ENCODE results near the gene GPX4. TPM values are rescaled to one million over a fixed set of nuclear protein-coding genes. Genes with fewer than 3 reads are reported as not detected.

Gene GPX4
- total and polyA plus RNA-seq, 2 of the 13 experiments (the other 11 are each of a cell fraction or from before 2014, with no cell fraction given): 535 to 613 TPM

- no peak; the same call in 1 of the 2 replicates for TF ChIP-seq ZNF335 (CRISPR knock-in tag; IDR thresholded peaks at IDR 0.05)
- no peak for TF ChIP-seq PRMT3 (CRISPR knock-in tag; IDR thresholded peaks at IDR 0.05; ENCODE audit: borderline replicate concordance, low read depth)
- peak; percentile 26; the same call in 1 of the 2 replicates for TF ChIP-seq ZFY (CRISPR knock-in tag; IDR thresholded peaks at IDR 0.05)
- TF ChIP-seq ZBTB7B (CRISPR knock-in tag; IDR thresholded peaks at IDR 0.05): no peak
- TF ChIP-seq EHMT2 (IDR thresholded peaks at IDR 0.05; ENCODE audit: borderline replicate concordance, low read depth, low read length): no peak
- TF ChIP-seq EP300 (IDR thresholded peaks at IDR 0.05; ENCODE audit: low read depth in 2 of 2, low read length in 2 of 2): no peak
- TF ChIP-seq EP300 (CRISPR knock-in tag; IDR thresholded peaks at IDR 0.05; ENCODE audit: borderline replicate concordance): no peak
- TF ChIP-seq ZNF691 (CRISPR knock-in tag; IDR thresholded peaks at IDR 0.05; ENCODE audit: borderline replicate concordance, low read depth): no peak
- TF ChIP-seq MAX (IDR thresholded peaks at IDR 0.05): peak; percentile 63
- no peak for TF ChIP-seq JDP2 (CRISPR knock-in tag; IDR thresholded peaks at IDR 0.05; ENCODE audit: borderline replicate concordance)
- no peak for TF ChIP-seq GATAD2A (CRISPR knock-in tag; IDR thresholded peaks at IDR 0.05)
- TF ChIP-seq ZNF3 (CRISPR knock-in tag; IDR thresholded peaks at IDR 0.05): no peak
- no peak for TF ChIP-seq ZNF777 (CRISPR knock-in tag; IDR thresholded peaks at IDR 0.05)
- no peak for TF ChIP-seq ZBTB1 (CRISPR knock-in tag; IDR thresholded peaks at IDR 0.05; ENCODE audit: borderline replicate concordance)
- no peak for TF ChIP-seq KLF15 (CRISPR knock-in tag; IDR thresholded peaks at IDR 0.05; ENCODE audit: borderline replicate concordance)
- TF ChIP-seq WIZ (CRISPR knock-in tag; IDR thresholded peaks at IDR 0.05): no peak; the same call in 1 of the 2 replicates
- no peak for TF ChIP-seq THAP8 (CRISPR knock-in tag; IDR thresholded peaks at IDR 0.05; ENCODE audit: borderline replicate concordance)
- TF ChIP-seq SNAI1 (CRISPR knock-in tag; IDR thresholded peaks at IDR 0.05; ENCODE audit: borderline replicate concordance): no peak
- TF ChIP-seq HES4 (CRISPR knock-in tag; IDR thresholded peaks at IDR 0.05; ENCODE audit: borderline replicate concordance): no peak; the same call in 1 of the 2 replicates
- TF ChIP-seq MXI1 (IDR thresholded peaks at IDR 0.05; ENCODE audit: borderline replicate concordance, low read depth, low read length): no peak; the same call in 2 of the 3 replicates
- TF ChIP-seq IKZF1 (IDR thresholded peaks at IDR 0.05): no peak
- no peak for TF ChIP-seq ZBTB14 (CRISPR knock-in tag; IDR thresholded peaks at IDR 0.05)
- no peak for TF ChIP-seq PAWR (CRISPR knock-in tag; IDR thresholded peaks at IDR 0.05; ENCODE audit: borderline replicate concordance)
- TF ChIP-seq KDM1A (CRISPR knock-in tag; IDR thresholded peaks at IDR 0.05): no peak
- no peak for TF ChIP-seq ZSCAN30 (CRISPR knock-in tag; IDR thresholded peaks at IDR 0.05)
- no peak for TF ChIP-seq FOXA3 (CRISPR knock-in tag; IDR thresholded peaks at IDR 0.05)
- no peak for TF ChIP-seq NPAS2 (CRISPR knock-in tag; IDR thresholded peaks at IDR 0.05; ENCODE audit: borderline replicate concordance)
- no peak for TF ChIP-seq U2AF1 (optimal IDR thresholded peaks at IDR 0.05; ENCODE audit: low read depth, low read length)
- TF ChIP-seq ZBTB21 (CRISPR knock-in tag; IDR thresholded peaks at IDR 0.05): no peak
- TF ChIP-seq IKZF5 (CRISPR knock-in tag; IDR thresholded peaks at IDR 0.05): peak; percentile 24; the same call in 1 of the 2 replicates
These were observed 38.1 kb upstream of the GPX4 start (continued) for GRCh38 chr19:1065606-1066109.
